GM18520 (cell line): ENCODE data around the gene MICAL1.
A peak's percentile ranks its signal among the peaks of the same experiment; 100 is the strongest.

Experiments
- ATAC-seq: cut with Tn5 transposase; IDR thresholded peaks from one replicate; pipeline ENCODE4 v1.9.1; 2021; ENCODE audit not compliant: unreplicated experiment

Gene MICAL1, protein sequence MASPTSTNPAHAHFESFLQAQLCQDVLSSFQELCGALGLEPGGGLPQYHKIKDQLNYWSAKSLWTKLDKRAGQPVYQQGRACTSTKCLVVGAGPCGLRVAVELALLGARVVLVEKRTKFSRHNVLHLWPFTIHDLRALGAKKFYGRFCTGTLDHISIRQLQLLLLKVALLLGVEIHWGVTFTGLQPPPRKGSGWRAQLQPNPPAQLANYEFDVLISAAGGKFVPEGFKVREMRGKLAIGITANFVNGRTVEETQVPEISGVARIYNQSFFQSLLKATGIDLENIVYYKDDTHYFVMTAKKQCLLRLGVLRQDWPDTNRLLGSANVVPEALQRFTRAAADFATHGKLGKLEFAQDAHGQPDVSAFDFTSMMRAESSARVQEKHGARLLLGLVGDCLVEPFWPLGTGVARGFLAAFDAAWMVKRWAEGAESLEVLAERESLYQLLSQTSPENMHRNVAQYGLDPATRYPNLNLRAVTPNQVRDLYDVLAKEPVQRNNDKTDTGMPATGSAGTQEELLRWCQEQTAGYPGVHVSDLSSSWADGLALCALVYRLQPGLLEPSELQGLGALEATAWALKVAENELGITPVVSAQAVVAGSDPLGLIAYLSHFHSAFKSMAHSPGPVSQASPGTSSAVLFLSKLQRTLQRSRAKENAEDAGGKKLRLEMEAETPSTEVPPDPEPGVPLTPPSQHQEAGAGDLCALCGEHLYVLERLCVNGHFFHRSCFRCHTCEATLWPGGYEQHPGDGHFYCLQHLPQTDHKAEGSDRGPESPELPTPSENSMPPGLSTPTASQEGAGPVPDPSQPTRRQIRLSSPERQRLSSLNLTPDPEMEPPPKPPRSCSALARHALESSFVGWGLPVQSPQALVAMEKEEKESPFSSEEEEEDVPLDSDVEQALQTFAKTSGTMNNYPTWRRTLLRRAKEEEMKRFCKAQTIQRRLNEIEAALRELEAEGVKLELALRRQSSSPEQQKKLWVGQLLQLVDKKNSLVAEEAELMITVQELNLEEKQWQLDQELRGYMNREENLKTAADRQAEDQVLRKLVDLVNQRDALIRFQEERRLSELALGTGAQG

DNA sequence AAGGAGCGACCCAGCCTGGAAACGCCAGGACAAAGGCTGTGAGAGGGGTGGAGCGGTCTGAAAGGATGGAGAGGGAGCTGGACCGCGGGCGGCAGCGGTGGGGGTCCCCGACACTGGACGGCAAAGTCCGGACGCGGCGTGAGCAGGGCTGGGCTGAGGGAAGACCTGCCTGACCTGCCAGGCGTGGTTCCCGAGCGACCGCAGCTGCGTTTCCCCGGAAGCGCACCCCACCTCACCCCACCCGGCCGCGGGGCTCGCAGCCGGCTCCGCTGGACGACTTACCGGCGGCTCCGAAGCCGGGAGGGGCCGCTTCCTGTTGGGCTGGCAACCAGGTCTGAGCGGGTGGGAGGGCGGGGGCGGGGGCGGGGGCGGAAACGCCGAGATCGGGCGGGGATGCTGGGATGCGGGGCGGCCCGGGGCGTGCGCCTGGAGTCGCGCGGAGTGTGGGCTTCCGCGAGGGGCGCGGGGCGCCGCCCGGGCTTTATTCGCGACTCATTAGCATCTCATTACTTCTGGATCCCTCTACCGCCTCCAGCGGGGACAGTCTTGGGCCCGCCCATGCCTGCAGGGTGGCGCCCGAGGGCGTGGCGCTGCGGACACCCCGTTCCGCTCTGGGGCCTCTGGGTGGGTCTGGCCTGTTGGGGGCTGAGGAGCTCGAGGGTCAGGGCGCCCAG lies at the start of gene MICAL1:
Gene MICAL1 (minus strand): TSS at position 336 of the 674 bp plus-strand sequence. CDS start 1,576 bp downstream, outside the sequence.
- peak; percentile 53 for ATAC-seq

GRCh38 chr6:109503327-109504224 lies 48.0 kb upstream of the MICAL1 start:
- ATAC-seq: no peak

- ATAC-seq: no peak
Measured at GRCh38 chr6:109498936-109499335, 43.4 kb upstream of the MICAL1 start.

- no peak for ATAC-seq
Measured at GRCh38 chr6:109498052-109498451, 42.5 kb upstream of the MICAL1 start.

DNA sequence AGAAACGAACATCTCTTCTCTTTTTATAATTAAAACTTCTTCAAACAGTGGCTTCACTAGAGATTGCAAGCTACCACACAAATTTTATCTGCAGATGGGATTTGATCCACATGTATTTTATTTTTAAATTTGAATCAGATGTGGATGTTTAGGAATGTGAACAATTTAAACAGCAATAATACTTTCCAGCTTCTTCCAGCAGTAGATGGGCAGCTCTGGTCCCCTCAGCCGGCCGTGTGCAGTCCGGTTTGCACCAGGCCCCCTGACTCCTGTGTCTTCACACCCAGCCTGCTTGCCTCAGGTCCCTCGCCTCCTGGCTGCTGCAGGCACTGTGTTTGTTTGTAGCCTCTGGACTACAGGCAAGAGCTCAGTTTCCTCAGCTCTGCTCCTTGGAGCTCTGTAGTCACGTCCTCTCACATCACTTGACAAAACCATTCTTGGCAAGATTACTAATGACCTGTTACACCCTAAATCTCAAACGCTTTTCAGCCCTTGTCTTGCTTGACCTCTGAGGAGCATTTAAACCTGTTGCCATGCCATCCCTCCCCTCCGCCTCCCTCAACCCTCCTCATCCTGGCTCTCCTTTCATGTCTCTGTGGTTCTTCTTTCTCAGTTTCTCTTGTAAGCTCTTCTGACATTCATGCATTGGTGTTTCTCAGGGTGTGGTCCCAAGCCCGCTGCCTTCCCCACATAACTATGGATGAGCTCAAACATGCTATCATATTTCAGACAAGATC lies 40.6 kb upstream of the MICAL1 start:
- no peak for ATAC-seq

- ATAC-seq: no peak
Measured at GRCh38 chr6:109493865-109494264, 38.3 kb upstream of the MICAL1 start.

DNA sequence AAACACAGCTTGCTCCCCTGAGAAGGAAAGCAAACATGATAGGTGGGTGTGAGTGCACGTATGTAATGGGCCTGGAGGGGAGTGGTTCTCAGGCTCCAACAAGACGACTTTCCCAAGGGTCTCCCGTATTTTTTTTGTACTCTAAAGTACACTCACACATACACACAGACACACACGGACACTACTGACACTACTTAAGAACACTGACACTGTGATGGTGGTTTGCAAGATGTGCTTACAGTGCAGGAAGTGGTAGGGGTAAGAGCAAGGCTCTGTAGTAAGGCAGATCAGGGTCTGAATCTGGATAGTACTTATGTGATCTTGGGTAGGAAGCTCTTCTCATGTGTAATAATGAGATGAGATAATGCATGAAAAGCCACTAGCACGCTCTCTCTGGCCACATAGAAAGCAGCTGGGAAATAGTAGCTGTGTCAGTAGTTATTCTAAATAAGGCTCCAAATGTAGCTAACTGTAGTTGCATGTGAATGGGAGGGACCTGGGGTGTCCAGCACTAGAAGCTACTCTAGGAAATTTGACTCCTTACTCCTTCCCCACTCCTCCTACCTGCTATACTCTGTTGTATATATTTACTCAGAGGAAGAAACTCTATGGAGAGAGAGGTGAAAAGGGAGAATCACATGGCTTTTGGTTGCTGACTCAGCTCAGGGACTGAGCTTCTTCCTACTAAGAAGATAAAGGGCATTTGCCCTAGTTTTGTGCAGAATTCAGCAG lies 35.8 kb upstream of the MICAL1 start:
- ATAC-seq: no peak

DNA sequence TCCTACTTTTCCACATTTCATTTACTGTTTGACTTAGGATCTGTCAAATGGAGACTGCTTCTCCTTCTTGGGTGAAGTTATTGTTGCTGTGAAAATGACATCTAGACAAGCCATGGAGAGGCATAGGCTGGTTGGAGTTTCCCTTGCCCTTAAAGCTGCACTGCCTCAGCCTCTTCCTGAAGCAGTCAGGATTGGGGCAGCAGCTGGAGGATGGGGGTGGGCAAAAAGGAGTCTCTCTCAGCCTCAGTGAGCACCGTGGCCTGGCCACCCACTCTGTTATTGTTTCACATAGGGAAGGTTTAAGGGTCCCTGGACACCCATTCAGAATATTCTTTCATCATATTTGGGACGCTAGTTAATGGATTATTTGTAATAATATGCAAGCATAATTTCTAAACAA lies 35.1 kb upstream of the MICAL1 start:
- ATAC-seq: no peak

DNA sequence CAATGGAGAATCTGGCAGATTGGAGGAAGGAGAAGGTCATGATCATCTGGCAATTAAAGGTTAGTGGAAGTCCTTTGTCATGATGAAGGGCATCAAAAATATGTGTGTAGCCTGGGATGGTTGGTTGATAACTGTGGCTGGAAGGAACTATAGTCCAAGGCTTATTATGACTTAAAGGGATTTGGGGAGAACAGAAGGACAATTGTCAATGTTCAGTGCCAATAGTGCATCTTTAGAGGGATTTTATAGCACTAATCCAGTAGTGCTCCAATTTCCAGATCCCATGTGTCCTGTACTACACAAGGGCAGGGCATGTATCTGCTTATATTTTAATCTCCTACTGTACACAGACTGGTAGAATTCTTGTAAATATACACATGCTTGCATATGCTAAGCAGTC lies 32.4 kb upstream of the MICAL1 start:
- ATAC-seq: no peak

GRCh38 chr6:109486068-109486467 lies 30.5 kb upstream of the MICAL1 start:
- no peak for ATAC-seq

GRCh38 chr6:109485266-109485935 lies 29.8 kb upstream of the MICAL1 start:
- ATAC-seq: no peak

DNA sequence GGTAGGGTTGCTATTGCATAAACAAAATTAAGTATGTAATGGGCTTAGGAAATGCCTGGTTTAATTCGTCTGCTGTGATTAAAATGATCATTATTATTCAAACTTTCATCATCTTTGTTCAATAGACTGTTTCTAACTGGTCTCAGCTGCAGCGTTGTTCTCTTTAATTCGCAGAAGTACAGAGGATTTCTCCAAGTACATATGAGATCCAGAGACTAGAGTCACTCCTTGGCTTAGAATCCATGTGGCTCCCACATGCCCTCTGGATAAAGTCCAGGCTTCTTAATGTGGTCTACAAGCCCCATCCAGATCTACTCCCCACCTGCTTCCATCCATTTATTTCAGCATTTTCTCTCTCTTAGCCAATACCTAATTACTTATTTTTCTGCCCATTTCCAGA lies 28.6 kb upstream of the MICAL1 start:
- ATAC-seq: no peak

- ATAC-seq: no peak
Measured at GRCh38 chr6:109483735-109484057, 28.1 kb upstream of the MICAL1 start.

DNA sequence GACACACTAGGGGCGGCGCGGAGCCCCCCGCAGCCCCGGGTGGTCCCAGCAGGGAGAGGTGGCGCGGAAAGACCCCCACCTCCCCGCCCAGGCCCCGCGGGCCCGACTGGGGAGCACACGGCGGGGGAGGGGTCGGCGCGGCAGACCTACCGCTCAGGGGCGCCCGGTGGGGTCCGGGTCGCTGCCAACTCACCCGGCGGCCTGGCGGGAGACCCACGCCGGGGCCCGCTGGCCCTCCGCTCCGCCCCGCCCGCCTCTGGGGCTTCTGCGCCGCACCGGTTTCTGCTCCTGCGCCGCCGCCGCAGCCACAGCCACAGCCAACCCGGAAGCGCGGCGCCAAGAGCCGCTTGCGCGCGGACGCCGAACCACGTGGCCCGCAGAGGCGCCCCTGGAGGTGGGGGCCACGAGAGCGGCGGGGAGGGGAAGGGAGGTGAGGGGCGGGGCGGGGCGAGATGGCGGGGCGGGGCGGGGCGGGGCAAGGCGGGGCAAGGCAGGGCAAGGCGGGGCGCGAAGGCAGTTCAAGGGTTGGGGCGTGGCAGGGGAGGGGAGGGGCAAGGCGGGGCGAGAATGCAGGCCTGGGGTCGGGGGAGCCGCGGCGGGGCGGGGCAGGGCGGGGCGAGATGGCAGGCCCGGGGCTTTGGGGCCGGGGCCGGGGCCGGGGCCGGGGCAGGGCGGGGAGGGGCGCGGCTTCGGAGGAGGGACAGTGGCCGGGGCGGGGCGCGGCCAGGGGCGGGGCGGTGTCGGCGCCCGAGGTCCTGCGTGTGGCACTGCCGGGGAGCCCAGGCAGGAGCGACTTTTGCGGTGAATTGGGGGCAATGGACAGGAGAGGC lies 27.5 kb upstream of the MICAL1 start, which contains the start of gene ZBTB24:
Gene ZBTB24 (minus strand): TSS at position 315 of the 830 bp plus-strand sequence. CDS start 1,193 bp downstream, outside the sequence.
- ATAC-seq: peak; percentile 85

GRCh38 chr6:109480993-109481480 lies 25.5 kb upstream of the MICAL1 start:
- ATAC-seq: no peak

GRCh38 chr6:109478841-109479624 lies 23.5 kb upstream of the MICAL1 start:
- no peak for ATAC-seq
